ENCODE results near the gene PPTC7. TPM values are rescaled to one million over a fixed set of nuclear protein-coding genes. Genes with fewer than 3 reads are reported as not detected.
A peak's percentile ranks its signal among the peaks of the same experiment; 100 is the strongest.
"Not testable (repeated sequence)": the region's sequence is repeated elsewhere in the genome, so short reads cannot be mapped to it uniquely, and the experiment has no call there.

Gene PPTC7
- total RNA-seq, 1 donor from 2014 or later, result 13.9 TPM

DNA sequence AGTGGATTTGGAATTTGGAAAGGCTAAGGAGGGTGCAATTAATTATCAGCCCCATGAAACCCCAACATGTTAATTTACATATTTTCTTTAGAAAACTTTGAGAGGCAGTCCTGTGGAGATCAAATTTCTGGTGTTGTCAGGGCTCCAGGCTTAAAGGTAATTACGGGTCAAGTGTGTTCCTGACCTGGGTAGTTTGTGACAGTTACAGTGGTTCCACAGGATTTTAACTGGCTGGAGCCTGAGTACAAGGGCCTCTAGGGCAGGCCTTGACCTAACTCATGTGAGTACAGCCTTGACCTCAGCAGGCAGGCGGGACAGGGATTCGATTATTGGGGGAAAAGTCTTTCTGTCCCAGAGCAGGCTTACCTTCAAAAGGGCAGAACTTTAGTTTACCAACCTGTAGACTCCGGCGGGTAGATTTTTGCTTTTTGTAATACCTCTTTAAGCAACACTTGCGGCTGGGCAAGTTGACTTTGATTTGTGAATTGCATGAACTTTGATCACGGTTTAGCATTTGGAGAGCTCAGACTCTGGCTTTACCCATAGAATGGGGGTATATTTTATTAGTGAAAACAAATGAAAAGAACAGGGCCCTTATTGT is 8.4 kb upstream of the PPTC7 start:
- Mint-ChIP-seq H3K9me3 (ENCODE audit: low read depth) (no peaks in the 10 kb centered on the region), H3K36me3 (ENCODE audit: low read depth) (no peaks in the 10 kb centered on the region), H3K27ac (ENCODE audit: unreplicated experiment) (peak overlapping the region; percentile 13), H3K4me1 (ENCODE audit: low read depth) (no peaks in the 10 kb centered on the region), H3K27me3 (ENCODE audit: low read depth) (no peaks in the 10 kb centered on the region), H3K4me3 (ENCODE audit: unreplicated experiment) (no peak overlapping the region)
- TF ChIP-seq, protein P1, sequence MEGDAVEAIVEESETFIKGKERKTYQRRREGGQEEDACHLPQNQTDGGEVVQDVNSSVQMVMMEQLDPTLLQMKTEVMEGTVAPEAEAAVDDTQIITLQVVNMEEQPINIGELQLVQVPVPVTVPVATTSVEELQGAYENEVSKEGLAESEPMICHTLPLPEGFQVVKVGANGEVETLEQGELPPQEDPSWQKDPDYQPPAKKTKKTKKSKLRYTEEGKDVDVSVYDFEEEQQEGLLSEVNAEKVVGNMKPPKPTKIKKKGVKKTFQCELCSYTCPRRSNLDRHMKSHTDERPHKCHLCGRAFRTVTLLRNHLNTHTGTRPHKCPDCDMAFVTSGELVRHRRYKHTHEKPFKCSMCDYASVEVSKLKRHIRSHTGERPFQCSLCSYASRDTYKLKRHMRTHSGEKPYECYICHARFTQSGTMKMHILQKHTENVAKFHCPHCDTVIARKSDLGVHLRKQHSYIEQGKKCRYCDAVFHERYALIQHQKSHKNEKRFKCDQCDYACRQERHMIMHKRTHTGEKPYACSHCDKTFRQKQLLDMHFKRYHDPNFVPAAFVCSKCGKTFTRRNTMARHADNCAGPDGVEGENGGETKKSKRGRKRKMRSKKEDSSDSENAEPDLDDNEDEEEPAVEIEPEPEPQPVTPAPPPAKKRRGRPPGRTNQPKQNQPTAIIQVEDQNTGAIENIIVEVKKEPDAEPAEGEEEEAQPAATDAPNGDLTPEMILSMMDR (IDR thresholded peaks at IDR 0.05), result no peak
- DNase-seq (ENCODE audit: low spot score), result no peak

DNA sequence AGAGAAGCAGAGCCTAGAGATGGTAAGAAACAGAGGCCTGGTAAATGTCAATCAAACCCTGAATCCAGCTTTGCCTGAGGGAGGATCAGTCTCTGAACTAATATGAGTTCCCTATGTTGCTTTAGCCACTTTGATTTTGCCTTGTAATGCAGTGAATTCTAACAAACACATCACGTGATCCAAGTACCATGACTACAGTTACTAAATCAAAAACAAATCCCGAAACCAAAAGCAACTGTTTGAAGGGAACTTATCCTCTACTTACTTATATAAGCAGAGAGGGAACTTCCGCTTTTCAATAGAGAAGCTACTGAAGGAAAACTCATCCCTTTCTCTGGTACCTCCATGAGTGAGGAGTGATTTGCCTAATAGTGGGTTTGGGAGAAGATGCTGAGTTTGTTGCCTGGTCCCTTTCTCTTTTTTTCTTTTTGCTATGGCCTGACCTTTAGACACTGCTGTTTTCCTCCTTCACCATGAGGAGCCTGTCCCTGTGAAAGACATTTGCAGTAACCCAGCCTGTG is 7.7 kb upstream of the PPTC7 start:
- H3K36me3 Mint-ChIP-seq (ENCODE audit: low read depth), result no peaks in the 10 kb centered on the region
- TF ChIP-seq, protein P1 (IDR thresholded peaks at IDR 0.05), result no peak
- no peak overlapping the region for H3K4me3 Mint-ChIP-seq (ENCODE audit: unreplicated experiment)
- H3K27me3 Mint-ChIP-seq (ENCODE audit: low read depth), result no peaks in the 10 kb centered on the region
- no peak overlapping the region for H3K27ac Mint-ChIP-seq (ENCODE audit: unreplicated experiment)
- DNase-seq (ENCODE audit: low spot score), result no peak
- H3K9me3 Mint-ChIP-seq (ENCODE audit: low read depth), result no peaks in the 10 kb centered on the region
- H3K4me1 Mint-ChIP-seq (ENCODE audit: low read depth), result peaks cover under 1% of the 10 kb centered on the region

- Mint-ChIP-seq H3K9me3 (ENCODE audit: low read depth) (no peaks in the 10 kb centered on the region), H3K4me3 (ENCODE audit: unreplicated experiment) (no peak overlapping the region), H3K27ac (ENCODE audit: unreplicated experiment) (no peak overlapping the region), H3K27me3 (ENCODE audit: low read depth) (no peaks in the 10 kb centered on the region), H3K36me3 (ENCODE audit: low read depth) (no peaks in the 10 kb centered on the region), H3K4me1 (ENCODE audit: low read depth) (peaks cover 9% of the 10 kb centered on the region)
- DNase-seq (ENCODE audit: low spot score), result no peak
- TF ChIP-seq, protein P1 (IDR thresholded peaks at IDR 0.05), result no peak
Observed at GRCh38 chr12:110590059-110590458, 6.9 kb upstream of the PPTC7 start.

- H3K9me3 Mint-ChIP-seq (ENCODE audit: low read depth); DNase-seq (ENCODE audit: low spot score); H3K27me3 Mint-ChIP-seq (ENCODE audit: low read depth); H3K36me3 Mint-ChIP-seq (ENCODE audit: low read depth); H3K27ac Mint-ChIP-seq (ENCODE audit: unreplicated experiment); H3K4me3 Mint-ChIP-seq (ENCODE audit: unreplicated experiment): not testable (repeated sequence)
- H3K4me1 Mint-ChIP-seq (ENCODE audit: low read depth), result peaks cover 23% of the 10 kb centered on the region
Observed at GRCh38 chr12:110587102-110587501, 4.0 kb upstream of the PPTC7 start.

DNA sequence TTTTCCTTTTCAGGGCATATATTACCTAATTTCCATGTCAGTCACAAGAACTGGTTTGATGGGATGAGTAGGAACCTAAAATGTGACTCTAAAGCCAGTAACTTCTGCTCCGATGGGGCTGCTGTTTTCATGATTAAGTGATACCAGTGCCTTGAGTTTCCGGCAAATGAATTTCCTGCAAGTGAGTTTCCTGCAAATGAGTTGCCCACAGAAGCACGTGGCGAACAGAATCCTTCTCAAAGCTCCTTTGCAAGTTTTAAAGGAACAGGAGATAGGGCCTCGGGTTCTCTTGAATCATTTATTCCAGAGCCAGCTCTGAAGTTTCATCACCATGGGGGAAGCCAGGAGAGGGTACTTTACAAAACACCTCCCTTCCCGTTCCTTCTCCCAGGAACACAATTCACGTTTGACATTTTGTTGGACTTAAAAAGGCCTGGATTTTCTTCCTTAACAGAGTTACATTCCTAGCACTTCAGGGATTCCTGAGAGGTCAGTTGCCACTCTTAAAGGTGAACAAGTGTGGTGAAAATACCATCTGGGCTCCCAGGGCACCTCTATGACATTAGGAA is 2.2 kb upstream of the PPTC7 start:
- TF ChIP-seq, protein P1 (IDR thresholded peaks at IDR 0.05), result no peak
- DNase-seq (ENCODE audit: low spot score), result no peak
- Mint-ChIP-seq H3K27me3 (ENCODE audit: low read depth) (no peaks in the 10 kb centered on the region), H3K27ac (ENCODE audit: unreplicated experiment) (peak overlapping the region; percentile 12), H3K4me3 (ENCODE audit: unreplicated experiment) (no peak overlapping the region), H3K4me1 (ENCODE audit: low read depth) (peaks cover 35% of the 10 kb centered on the region), H3K9me3 (ENCODE audit: low read depth) (no peaks in the 10 kb centered on the region), H3K36me3 (ENCODE audit: low read depth) (no peaks in the 10 kb centered on the region)

Data from chondrocyte (in vitro differentiated cells).